Stimulated activated CD4-positive, alpha-beta T cell treated with anti-CD3 and anti-CD28 coated beads, TNF-alpha, amount 100 ng/mL, for 1 hour (primary cell): ENCODE results near the gene SPATA2.

Experiments used
- DNase-seq, 3 donors: peaks; one replicate each; pipeline ENCODE4 v3.0.0-alpha.2; 2020; ENCODE audit warnings: low read depth in 3 of 3, low spot score in 1 of 3

The SPATA2 gene

DNA sequence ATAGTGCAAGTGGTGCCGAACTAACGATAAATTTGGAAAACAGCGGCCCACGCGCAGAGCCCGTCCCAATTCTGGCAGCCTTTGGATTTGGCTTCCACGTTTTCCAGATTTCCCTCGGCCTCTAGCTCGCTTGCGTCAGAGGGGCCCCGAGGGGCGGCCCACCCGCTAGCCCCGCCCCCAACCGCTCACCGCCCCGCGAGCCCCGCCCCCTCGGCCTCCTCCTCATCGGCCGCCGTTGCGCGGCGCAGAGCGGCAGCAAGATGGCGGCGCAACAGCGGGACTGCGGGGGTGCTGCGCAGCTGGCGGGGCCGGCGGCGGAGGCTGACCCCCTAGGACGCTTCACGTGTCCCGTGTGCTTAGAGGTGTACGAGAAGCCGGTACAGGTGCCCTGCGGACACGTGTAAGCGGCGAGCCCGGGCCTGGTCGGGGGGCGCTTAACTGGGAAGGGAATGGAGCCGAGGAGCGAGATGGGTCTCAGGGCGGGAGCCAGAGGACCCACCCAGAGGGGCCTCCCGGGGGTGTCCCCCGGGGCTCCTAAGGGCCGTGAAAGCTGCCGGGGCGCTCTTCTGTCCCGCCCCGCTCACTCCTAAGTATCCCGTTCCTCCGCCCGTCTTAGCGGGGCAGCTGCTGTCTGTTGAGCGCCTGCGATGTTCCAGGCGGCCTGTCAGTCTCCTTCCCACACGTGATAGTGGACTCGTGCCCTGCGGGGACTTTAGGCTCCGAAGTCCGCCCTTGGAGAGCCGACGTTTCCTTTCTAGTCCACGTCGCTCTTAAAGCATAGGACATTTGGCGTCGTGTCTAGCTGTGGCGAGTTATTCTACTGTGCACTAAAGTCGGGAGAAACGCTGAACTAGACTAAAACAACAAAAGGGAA is 21.1 kb upstream of the SPATA2 start, which contains the start of gene RNF114:
Gene RNF114, plus strand, starts transcription at position 245 of the 874 bp plus-strand sequence. Its CDS starts 16 bp downstream, at position 261.
- DNase-seq: peak; percentile 77 to 92 (median 86)

DNA sequence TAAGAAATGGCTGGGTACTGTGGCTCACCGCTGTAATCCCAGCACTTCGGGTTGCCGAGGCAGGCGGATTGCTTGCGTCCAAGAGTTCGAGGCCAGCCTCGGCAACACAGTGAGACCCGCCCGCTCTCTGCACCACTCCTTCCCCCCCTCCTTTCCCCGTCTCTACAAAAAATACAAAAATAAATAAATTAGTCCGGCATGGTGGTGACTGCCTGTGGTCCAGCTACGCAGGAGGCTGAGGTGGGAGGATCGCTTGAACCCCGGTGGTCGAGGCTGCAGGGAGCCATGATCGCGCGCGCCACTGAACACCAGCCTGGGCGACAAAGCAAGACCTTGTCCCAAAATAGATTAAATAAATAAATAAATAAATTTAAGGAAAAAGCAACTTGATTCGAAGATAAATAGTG is 20.4 kb upstream of the SPATA2 start:
- DNase-seq: no peak

DNA sequence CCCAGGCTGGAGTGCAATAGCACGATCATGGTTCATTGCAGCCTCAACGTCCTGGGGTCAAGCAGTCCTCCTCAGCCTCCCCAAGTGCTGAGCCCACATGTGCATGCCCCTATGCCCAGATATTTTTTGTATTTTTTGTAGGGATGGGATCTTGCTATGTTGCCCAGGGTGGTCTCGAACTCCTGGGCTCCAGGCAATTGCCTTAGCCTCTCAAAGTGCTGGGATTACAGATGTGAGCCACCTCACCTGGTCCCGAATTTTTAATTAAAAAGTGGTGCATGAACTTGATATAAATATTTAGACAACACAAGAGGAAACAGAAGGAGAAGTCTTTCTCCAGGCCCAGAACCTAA is 13.8 kb upstream of the SPATA2 start:
- DNase-seq: no peak

DNA sequence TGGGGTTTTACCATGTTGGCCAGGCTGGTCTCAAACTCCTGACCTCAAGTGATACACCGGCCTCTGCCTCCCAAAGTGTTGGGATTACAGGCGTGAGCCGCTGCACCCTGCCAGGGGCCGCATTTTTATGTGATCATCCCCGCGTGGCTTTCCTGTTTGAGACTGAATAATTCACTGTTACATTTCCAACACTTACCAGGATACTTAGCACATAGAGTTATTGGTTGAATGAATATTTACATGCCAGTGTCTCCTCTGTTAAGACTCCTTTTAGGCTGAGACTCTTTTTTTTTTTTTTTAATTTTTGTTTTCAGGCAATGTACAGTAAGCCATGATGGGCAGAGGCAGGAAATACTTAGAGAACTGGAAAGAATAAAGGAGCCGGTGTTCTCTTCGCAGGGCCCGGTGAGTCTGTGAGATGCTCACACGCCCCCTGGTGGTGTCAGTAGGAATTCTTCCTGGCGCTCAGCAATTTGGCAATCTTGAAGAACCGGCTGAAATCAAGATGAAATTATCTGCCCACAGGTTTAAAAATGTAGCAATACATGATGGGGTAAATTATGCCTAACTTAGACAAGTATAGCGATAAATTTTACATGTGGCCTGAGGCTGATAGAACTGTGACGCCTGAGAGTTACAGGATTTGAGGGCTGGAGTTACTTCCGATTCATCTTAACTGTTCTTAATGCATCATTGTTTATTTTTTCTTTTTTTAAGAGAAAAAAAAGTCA is 13.2 kb upstream of the SPATA2 start:
- DNase-seq: peak; percentile 43 to 67 (median 60)

DNA sequence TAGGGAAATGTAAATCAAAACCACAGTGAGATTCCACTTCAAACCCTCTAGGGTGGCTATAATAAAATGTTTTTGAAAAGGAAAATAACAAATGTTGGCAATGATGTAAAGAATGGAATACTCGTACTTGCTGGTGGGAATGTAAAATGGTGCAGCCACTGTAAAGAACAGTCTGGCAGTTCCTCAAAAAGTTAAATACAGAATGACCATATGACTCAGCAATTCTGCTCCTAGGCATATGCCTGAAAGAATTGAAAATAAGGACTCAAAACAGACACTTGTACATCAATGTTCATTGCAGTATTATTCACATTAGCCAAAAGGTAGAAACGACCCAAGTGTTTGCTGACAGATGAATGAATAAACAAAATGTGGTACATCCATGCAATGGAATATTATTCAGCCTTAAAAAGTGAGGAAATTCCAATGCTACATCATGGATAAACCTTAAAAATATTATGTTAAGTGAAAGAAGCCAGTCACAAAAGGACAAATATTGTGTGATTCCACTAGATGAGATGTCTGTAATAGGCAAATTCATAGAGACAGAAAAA is 10.6 kb upstream of the SPATA2 start:
- no peak for DNase-seq

DNA sequence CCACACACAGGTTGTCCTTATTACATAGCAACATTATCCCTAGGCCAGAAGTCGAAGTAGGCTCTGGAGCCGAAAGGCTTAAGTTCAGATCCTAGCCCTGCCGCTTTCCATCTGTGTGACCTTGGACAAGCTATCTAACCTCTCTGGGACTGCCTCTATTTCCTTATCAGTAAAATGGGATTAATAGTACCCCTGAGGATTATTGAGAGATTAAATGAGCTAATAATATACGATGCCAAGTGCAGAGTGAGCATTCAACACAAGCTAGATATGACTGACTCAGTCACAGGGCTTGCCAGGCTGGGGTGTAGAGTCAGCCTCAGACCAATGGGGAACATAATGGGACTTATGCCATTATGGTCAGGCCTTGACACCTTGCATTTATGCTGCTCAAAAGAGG is 8.9 kb upstream of the SPATA2 start:
- DNase-seq: no peak

DNA sequence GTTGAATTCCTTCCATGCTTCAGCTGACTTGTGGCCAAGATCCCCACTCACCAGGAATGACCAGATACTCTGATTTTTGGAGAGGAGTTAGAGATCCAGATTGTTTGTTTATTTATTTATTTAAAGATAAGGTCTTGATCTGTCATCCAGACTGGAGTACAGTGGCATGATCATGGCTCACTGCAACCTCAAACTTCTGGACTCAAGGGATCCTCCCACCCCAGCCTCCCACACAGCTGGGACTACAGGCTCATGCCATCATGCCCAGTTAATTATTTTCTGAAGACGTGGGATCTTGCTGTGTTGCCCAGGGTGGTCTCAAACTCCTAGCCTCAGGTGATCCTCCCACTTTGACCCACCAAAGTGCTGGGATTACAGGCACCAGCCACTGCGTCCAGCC is 4.1 kb upstream of the SPATA2 start:
- no peak for DNase-seq

DNA sequence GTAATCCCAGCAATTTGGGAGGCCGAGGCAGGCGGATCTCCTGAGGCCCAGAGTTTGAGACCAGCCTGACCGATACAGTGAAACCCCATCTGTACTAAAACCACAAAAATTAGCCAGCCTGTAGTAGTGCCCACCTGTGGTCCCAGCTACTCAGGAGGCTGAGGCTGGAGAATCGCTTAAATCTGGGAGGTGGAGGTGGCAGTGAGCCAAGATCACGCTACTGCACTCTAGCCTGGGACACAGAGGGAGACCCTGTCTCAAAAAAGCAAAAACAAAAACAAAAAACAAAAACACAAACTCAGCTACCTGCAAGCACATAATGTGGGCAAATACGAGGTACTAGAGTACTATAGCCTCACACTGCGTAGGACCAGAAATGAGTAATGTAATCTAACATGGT is 3.7 kb upstream of the SPATA2 start:
- DNase-seq: no peak

DNA sequence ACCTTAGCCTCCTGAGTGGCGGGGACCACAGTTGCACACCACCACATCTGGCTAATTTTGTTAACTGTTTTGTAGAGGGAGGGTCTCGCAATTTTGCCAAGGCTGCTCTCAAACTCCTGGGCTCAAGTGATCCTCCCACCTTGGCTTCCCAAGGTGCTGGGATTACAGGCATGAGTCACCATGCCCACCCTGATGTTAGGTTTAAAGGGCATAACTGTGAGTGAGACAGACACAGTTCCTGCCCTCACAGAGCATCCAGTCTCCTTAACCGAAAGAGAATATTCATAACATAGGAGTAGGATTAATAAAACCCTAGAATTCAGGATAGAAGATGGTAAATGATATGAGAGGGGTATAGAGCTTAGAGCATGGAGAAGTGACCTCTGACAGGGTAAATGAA is 3.1 kb upstream of the SPATA2 start:
- DNase-seq: no peak

DNA sequence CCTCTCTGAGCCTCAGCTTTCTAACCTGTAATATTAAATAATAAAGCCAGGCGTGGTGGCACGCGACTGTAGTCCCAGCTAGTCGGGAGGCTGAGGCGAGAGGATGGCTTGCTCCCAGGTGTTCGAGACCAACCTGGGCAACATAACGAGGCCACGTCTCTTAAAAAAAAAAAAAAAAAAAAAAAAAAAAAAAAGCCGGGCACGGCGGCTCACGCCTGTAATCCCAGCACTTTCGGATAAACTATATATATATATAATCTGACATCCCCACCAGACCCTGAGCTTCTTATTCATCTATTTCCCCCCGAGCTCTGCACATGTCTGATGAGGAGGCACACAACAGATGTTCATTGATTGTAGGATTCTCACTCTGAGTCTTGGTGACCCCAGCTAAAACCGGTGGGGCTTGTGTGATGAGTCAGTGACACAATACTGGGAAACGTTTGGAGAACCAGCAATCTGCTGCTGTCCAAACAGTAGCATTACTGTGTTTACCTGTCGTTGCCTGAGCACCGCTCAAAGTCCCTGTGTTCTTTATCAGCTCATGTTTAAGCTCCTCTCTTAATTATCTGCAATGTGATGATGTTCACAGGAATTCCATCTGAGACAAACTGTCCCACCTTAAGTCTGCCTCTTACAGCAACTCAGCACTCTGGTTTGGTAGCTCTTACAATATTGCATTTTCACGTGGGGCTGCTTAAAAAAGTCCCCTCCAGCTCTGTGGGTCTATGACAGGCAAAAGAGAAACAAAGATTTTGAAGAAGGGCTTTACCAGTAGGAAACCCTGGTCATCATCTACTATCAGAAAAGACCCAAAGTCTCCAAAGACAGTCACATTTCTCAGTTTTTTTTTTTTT is 1.0 kb upstream of the SPATA2 start:
- no peak for DNase-seq

DNA sequence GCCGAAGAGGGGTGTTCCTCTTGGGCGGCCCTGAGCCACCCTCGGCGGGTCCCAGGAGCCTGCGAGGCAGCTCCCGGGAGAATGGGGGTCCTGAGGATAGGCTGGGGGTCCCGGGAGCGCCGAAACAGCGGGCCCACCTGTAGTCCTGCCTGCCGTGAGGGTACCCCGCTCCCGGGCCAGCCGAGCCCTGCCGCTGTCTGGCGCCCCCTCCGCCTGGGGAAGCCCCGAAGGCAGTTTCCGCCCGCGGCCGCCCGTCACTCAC is 280 bp downstream of the SPATA2 start:
- DNase-seq: no peak

DNA sequence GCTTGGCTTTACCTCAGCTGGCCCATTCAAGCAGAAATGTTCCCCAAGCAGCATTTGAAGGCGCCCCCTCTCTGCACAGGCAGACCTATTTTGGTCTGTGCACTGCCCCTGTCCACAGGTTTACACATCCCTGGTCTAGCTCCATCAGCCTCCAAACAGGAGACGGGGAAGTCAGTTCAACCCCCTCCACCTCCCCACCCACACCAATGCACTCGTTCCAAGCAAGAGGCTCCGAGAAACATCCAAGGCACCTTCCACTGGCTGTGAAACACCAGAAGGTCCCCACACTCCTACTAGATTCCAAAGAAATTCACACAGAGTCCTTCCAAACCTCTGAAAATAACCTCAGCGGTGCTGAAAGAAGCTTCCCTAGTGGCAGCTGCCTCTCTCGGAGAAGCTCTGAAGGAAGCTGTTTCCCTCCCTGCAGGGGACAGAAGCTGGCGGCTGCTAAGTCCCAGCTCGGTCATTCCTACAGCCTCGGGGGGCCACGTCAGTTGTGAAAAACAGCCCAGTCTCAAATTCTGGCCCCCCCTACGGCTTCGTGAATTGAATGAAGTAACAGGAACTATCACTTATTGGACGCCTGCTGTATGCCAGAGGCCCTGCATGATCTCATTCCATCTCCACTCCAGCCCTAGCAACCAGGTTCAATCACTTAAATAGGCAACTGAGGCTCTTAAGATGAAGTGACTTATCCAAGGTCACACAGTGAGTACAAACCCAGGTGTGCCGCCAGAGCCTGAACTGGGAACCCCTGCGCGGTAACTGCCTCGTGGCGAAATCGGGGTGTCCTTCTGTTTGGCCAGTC is 815 bp downstream of the SPATA2 start:
- no peak for DNase-seq

DNA sequence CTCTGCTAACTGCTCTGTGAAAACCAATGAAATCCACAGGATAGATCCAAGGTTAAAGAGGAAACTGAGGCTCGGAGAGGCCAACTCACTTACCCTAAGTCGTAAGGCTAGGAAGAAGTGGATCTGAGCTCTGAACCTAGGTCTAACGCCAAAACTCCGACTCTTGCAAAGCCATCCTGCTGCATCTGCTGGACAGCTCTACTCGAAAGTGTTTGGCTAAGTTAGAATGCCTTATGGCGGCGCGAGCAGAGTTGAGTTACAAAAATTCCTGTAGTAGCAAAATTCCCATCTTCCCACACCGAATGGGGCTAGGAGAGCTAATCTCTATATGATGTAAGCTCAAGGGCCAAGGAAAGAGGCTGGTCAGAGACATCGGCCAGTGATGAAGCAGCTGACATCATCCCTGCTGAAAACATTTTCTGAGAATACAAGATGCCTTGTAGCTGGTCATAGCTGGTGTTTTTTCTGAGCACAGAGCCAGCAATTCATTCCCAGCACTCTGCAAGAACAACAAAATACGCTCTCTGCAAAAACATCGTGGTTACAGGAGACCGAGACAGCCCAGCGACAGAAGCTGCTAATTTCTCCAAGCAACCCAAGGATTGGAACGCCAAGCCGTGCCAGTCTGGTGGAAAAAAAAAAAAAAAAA is 1.8 kb downstream of the SPATA2 start:
- DNase-seq: no peak

DNA sequence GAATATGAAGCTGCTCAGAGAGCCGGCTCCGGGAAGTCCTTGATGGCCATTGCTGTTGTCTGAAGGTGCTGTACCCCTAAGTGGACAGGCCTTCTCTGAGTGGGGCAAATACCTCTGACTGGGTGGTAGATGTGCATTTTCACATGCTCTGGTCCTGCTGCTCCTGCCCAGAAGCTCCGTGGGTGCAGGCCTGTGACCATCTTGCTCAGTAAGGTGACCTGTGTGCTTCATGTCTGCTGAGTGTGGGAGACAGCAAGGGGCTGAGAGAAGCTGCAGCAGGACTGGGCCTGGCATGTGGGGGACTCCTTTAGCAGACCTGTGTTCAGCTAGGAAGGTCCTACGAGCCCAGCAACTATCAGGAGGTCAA is 5.0 kb downstream of the SPATA2 start:
- DNase-seq: no peak

DNA sequence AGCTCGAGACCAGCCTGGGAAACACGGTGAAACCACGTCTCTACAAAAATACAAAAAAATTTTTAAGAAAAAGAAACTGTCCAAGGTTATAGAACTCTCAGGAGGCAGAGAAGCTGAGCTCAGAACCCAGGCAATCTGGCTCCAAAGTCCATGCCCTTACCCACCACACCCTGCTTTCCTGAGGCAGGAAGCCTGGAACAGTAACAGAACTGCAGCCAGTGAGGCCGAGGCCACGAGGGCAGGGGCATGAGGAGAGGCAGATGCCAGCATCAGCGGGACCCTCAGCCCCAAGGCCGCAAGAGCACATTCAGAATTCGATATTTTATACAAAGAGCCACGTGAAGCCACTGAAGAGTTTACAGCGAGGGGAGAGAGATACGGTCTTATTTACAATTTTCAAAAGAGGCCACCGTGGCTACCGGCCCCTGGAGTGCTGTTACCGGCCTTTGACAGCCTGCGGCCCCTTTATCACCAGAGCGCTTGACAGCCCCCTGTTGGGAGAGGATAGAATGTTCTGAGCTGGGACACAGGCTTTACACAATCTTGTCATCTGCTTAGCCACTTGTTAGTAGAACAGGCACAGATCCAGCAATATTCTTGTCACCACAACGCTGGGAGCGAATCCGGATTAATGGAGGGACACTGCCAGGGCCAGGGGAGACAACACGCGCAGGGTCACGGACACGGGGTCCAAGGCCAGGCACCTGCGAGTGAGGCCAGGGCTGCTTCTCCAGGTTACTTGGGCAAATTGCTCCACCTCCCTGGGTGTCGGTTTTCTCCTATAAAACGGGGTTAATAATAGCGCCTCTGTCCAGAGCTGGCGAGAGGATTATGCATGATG is 5.6 kb downstream of the SPATA2 start:
- no peak for DNase-seq

DNA sequence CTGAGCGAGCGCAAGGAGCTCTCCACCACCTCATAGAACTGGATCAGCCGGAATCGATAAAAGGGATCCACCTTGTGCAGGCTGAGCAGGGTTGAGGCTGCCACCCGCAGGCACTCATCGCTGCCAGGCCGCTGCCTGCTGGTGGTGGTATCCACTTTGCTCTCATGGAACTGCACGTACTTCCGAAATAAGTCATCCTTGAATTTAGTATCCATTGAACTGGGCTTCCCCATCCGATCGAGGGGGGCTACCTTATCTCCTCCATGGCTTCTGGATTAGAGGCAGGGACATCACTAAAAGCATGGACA is 7.1 kb downstream of the SPATA2 start:
- no peak for DNase-seq

DNA sequence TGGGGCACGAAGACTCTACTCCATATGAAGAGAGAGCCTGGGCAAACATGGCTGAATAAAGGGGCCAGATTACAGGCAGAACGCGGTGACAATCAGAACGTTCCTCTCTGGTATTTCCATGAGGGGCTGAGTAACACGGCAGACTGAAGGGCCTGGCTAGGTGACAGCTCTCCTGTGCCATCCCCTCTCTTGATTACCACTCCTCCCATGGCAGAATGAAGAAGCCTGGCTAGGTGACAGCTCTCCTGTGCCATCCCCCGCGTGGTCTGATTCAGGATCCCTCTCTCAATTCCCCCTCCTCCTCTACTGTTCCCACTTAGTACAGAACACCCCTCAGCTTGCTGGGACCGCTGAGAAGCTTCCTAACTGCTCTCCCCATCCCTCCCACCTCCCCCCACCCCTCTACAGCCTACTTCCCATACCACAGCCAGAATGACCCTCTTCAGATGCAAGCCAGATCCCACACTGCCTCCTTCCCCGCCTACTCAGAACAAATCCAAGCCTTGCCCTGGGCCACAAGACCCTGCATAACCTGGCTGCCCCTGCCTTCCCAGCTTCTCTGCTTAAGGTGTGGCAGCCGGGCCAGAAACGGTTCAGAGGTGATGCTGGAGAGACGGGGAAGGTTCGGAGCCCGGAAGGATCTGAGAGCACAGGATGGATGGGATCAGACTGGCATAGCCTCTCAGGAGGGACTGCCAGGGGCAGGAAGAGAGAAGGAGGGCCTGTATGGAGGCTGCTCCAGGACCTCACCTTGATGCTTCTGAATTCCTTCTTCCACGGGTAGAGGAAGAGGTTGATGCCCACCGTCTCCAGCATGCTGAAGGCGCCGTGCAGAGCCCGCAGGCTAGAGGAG is 7.7 kb downstream of the SPATA2 start:
- no peak for DNase-seq

DNA sequence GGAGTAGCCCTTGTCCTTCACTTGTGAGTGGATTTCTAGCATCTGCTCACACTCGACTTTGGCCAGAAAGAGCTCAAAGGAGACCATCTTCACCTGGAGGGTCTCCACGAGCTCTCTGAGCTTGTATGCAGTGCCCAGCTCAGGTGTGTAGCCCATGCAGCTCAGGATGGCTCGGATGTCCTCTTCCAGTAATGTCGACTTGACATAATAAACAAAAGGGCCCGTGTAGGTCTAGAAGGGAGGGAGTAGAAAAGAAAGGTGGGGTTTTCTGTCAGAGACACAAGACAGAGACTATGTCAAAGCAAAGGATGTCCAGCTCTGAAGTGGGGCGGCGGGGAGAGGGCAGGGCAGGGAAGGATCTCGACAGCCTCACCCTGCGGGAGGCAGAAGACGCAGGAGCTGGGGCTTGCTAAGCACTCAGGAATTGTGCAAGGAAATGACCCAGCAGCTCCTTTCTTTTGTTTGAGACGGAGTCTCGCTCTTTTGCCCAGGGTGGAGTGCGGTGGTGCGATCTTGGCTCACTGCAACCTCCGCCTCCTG is 8.6 kb downstream of the SPATA2 start:
- DNase-seq: no peak
